Vagina (tissue), 2 donors: ENCODE data around the gene MT1G. TPM values are rescaled to one million over a fixed set of nuclear protein-coding genes. Genes with fewer than 3 reads are reported as not detected.

ENCODE experiments used
- DNase-seq, 2 donors: peaks; one replicate each; pipeline ENCODE4 v3.0.0-alpha.2; 2017; ENCODE audit errors: extremely low spot score in 2 of 2
- H3K27ac ChIP-seq: fragments of 200-600 bp; sonication (generic); one replicate; pipeline ENCODE4 v1.5.1; 2019
- H3K27me3 ChIP-seq: fragments of 200-600 bp; sonication (generic); one replicate; pipeline ENCODE4 v1.5.1; 2019
- H3K36me3 ChIP-seq, 2 donors: fragments of 200-600 bp; sonication (generic); one replicate each; pipeline ENCODE4 v1.5.1; 2017 to 2019
- H3K4me1 ChIP-seq: fragments of 200-600 bp; sonication (generic); one replicate; pipeline ENCODE4 v1.5.1; 2019
- H3K4me3 ChIP-seq, 2 donors: fragments of 200-600 bp; sonication (generic); 1 replicate in 1 of 2; 2 replicates in 1 of 2; pipeline ENCODE4 v1.5.1; 2016 to 2019
- H3K9me3 ChIP-seq: fragments of 200-600 bp; sonication (generic); one replicate; pipeline ENCODE4 v1.5.1; 2019
- CTCF ChIP-seq, 3 experiments: fragments of 450-650 bp in 2 of 3; fragments of 200-600 bp in 1 of 3; sonication (generic) in 1 of 3; IDR thresholded peaks; one replicate each; pipeline ENCODE4 v1.5.1; 2017 to 2019; ENCODE audit warnings: antibody characterized with exemption in 3 of 3, mild to moderate bottlenecking in 2 of 3, moderate library complexity in 2 of 3
- POLR2A ChIP-seq, 2 donors: fragments of 450-650 bp; IDR thresholded peaks; one replicate each; pipeline ENCODE4 v1.6.1; 2017; ENCODE audit warnings: antibody characterized with exemption in 2 of 2, mild to moderate bottlenecking in 2 of 2, moderate library complexity in 2 of 2
- POLR2AphosphoS5 ChIP-seq, 2 donors: sonication (generic); formaldehyde crosslinking; IDR thresholded peaks; one replicate each; pipeline ENCODE4 v1.9.0; 2017; ENCODE audit warnings: antibody characterized with exemption in 2 of 2, mild to moderate bottlenecking in 2 of 2, low read depth in 1 of 2; ENCODE audit not compliant: insufficient read depth in 1 of 2
- intact Hi-C: fragments of 100-400 bp; cut with DNase I; formaldehyde crosslinking; loops from one replicate; pipeline ENCODE4 v1.15.1; 2023
- total RNA-seq: library from RNA; depleted of rRNA; stranded (reverse); fragments of >200 nt; gene quantifications from one replicate; pipeline ENCODE4 v1.2.3, GENCODE V29; 2016

Gene MT1G
- total RNA-seq, 1 donor from 2014 or later, result not detected

GRCh38 chr16:56662357-56663354 is 5.2 kb downstream of the MT1G start:
- Histone ChIP-seq H3K9me3 (no peaks in the 10 kb centered on the region), H3K27me3 (no peaks in the 10 kb centered on the region), H3K4me1 (peaks cover 24% of the 10 kb centered on the region), H3K36me3 (no peaks in the 10 kb centered on the region), H3K4me3 (peak overlapping the region; percentile 13 to 23), H3K27ac (no peak overlapping the region)
- intact Hi-C loops, result no loop called here
- no peak for DNase-seq
- no peak for TF ChIP-seq CTCF (IDR thresholded peaks at IDR 0.05)
- TF ChIP-seq POLR2AphosphoS5 (IDR thresholded peaks at IDR 0.05; ENCODE audit: insufficient read depth in 1 of 2, low read depth in 1 of 2), result no peak
- no peak for TF ChIP-seq POLR2A (IDR thresholded peaks at IDR 0.05)

DNA sequence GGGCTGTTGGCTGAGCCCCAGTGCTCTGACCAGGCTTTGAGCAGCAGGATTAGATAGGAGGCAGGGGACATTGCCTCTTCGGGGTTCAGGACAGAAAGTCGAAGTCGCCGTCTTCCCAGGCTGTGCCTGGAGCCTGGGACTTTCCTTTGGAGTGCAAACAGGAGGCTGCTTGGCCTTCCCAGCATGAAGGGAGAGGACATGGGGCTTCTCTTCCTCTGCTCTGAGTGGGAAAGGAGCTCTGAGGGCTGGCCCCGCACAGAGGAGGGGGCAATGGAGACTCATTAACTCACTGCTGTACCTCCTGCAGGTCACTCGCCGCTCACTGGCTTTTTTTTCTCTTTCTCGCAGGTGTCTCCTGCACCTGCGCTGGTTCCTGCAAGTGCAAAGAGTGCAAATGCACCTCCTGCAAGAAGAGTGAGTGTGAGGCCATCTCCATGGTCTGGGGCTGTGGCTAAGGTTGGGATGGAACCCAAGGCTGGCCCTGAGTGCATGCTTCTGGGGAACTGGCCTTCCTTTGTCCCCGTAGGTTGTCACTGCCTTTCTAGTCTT is 9.5 kb downstream of the MT1G start:
- Histone ChIP-seq H3K4me1 (peaks cover 27% of the 10 kb centered on the region), H3K36me3 (no peaks in the 10 kb centered on the region), H3K4me3 (peak overlapping the region; percentile 52 to 62), H3K27ac (no peak overlapping the region), H3K27me3 (no peaks in the 10 kb centered on the region), H3K9me3 (no peaks in the 10 kb centered on the region)
- intact Hi-C loops, result no loop called here
- no peak for TF ChIP-seq CTCF (IDR thresholded peaks at IDR 0.05)
- no peak for TF ChIP-seq POLR2A (IDR thresholded peaks at IDR 0.05)
- no peak for TF ChIP-seq POLR2AphosphoS5 (IDR thresholded peaks at IDR 0.05; ENCODE audit: insufficient read depth in 1 of 2, low read depth in 1 of 2)
- no peak for DNase-seq

DNA sequence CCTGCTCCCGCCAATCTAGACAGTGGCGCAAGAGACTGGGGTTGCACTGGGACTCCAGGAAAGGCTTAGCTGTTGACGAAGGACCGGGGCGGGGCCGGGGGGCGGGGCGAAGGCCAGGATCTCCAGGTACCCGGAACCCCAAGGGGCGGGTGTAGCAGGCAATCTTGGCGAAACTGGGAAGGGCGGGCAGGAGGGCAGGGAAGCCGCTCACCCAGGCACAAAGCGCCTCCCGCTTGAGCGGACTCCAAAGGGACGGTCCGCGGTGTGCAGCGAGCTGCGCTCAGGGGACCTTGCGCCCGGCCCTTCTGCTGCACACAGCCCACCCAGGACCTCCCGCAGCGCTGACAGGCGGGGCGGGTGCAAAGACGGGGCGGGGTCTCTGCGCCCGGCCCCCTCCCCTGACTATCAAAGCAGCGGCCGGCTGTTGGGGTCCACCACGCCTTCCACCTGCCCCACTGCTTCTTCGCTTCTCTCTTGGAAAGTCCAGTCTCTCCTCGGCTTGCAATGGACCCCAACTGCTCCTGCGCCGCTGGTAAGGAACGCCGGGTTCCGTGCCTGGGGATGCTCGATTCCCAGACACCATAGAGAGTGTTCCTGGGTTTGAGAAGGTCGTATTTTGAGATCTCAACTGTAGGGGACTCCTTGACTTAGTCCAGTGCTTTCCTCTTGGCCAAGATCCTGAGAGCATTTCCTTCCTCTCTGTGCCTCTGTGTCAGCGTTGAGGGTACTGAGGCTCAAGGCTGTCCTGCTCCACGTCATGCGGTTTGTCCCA is 10.1 kb downstream of the MT1G start, which contains the start of gene MT1F:
MT1F (plus strand) TSS at position 405 of the 772 bp plus-strand sequence; CDS start at position 505, 100 bp downstream.
- Histone ChIP-seq H3K4me1 (peaks cover 22% of the 10 kb centered on the region), H3K9me3 (no peaks in the 10 kb centered on the region), H3K4me3 (peak within 1 kb of the TSS; percentile 52 to 62), H3K36me3 (no peaks in the 10 kb centered on the region), H3K27me3 (no peaks in the 10 kb centered on the region), H3K27ac (peak within 1 kb of the TSS; percentile 57)
- DNase-seq, result peak in 1 of 2 donors; percentile 92
- TF ChIP-seq POLR2AphosphoS5 (IDR thresholded peaks at IDR 0.05; ENCODE audit: insufficient read depth in 1 of 2, low read depth in 1 of 2) (peak in 1 of 2 donors; percentile 57), POLR2A (IDR thresholded peaks at IDR 0.05) (no peak)
- intact Hi-C loops, result no loop called here

DNA sequence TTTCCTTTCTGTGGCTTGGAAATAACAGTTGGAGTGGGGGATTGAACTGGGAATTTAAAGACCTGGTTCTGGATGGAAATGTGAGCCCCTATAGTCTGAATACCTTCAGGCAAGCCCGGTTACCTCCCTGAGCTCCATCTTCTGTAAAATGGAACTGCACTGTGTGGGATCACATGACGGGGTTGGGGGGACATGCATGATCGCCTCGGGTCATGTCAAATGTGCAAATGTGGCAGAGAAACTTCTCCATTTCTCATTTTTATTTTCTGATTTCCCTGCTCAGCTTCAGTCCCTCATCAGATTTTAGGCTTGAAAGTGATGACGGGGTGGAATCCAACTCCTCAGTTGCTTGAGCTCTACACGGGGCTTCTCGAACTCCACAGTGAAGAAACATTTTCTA is 14.6 kb downstream of the MT1G start:
- TF ChIP-seq POLR2AphosphoS5 (IDR thresholded peaks at IDR 0.05; ENCODE audit: insufficient read depth in 1 of 2, low read depth in 1 of 2) (no peak), CTCF (IDR thresholded peaks at IDR 0.05) (no peak), POLR2A (IDR thresholded peaks at IDR 0.05) (no peak)
- intact Hi-C loops, result no loop called here
- Histone ChIP-seq H3K4me3 (no peak overlapping the region), H3K27me3 (no peaks in the 10 kb centered on the region), H3K9me3 (no peaks in the 10 kb centered on the region), H3K27ac (no peak overlapping the region), H3K4me1 (peaks cover 12% of the 10 kb centered on the region), H3K36me3 (no peaks in the 10 kb centered on the region)
- no peak for DNase-seq

DNA sequence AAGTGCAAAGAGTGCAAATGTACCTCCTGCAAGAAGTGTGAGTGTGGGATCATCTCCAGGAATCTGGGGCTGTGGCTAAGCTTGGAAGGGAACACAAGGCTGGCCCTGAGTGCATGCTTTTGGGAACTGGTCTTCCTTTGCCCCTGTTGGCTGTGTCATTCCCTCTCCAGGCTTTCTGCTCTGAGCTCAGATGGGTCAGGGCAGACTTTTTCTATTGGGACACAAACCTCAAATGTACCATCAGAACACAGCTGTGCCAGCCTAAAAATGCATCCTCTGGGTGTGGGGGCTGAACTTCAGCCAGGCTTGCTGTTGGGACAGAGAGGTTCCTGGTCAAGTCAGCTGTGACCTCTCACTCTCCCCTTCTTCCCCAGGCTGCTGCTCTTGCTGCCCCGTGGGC is 15.3 kb downstream of the MT1G start:
- no peak overlapping the region for H3K4me3 ChIP-seq
- no peak for DNase-seq
- H3K9me3 ChIP-seq, result no peaks in the 10 kb centered on the region
- no peak for TF ChIP-seq CTCF (IDR thresholded peaks at IDR 0.05)
- TF ChIP-seq POLR2AphosphoS5 (IDR thresholded peaks at IDR 0.05; ENCODE audit: insufficient read depth in 1 of 2, low read depth in 1 of 2), result no peak
- no peak for TF ChIP-seq POLR2A (IDR thresholded peaks at IDR 0.05)
- no peaks in the 10 kb centered on the region for H3K27me3 ChIP-seq
- no peak overlapping the region for H3K27ac ChIP-seq
- no peaks in the 10 kb centered on the region for H3K36me3 ChIP-seq
- intact Hi-C loops, result no loop called here
- H3K4me1 ChIP-seq, result peaks cover 5% of the 10 kb centered on the region
